HG03442 (cell line): ENCODE results near the gene ADK.
"Not testable (repeated sequence)": the region's sequence is repeated elsewhere in the genome, so short reads cannot be mapped to it uniquely, and the experiment has no call there.

Experiments used
- ATAC-seq: cut with Tn5 transposase; IDR thresholded peaks from one replicate; pipeline ENCODE4 v1.9.1; 2021; ENCODE audit warnings: mild to moderate bottlenecking, moderate library complexity; ENCODE audit not compliant: unreplicated experiment

ADK gene

DNA sequence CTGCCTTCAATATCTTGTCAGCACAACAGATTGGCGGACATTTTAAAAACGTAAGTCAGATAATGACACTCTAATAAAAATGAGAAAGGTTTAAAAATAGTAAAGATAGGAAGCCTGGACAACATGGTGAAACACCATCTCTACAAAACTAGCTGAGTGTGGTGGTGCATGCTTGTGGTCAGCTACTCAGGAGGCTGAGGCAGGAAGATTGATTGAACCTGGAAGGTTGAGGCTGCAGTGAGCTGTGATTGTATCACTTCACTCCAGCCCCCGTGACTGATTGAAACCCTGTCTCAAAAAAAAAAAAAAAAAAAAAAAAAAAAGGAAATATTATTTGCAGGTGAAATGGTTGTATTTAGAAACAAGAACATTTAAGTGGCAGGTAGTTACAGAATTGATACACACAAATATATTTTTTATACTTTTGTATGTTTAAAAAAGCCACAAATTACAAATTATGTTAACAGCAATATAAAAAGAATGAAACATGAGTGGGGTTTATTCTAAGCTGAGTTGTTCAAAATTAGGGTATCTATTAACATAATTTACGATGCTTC is 141.9 kb downstream of the ADK start:
- no peak for ATAC-seq

DNA sequence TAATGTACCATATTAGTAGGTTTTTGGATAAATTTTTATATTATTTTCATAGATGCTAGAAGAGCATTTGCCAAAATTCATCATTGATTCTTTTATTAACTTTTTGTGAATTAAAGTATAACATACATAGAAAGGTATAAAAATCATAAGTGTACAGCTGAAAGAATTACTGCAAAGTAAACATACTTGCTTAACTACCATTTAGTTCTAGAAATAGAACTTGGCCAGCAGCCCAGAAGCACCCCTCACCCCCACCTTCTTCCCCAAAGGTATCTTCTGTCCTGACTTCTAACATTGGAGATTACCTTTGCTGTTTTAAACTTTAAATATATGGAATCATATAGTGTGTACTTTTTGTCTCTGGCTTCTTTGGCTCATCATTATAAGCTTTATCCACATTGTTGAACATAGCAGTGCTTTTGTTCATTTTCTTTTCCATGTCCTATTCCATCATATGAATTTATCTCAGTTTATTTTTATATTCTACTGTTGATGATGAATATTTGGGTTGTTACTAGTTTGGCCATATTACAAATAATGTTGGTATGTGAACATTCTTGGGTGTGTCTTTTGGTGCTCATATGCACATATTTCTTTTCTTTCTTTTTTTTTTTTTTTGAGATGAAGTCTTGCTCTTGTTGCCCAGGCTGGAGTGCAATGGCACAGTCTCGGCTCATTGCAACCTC is 142.8 kb downstream of the ADK start:
- no peak for ATAC-seq

DNA sequence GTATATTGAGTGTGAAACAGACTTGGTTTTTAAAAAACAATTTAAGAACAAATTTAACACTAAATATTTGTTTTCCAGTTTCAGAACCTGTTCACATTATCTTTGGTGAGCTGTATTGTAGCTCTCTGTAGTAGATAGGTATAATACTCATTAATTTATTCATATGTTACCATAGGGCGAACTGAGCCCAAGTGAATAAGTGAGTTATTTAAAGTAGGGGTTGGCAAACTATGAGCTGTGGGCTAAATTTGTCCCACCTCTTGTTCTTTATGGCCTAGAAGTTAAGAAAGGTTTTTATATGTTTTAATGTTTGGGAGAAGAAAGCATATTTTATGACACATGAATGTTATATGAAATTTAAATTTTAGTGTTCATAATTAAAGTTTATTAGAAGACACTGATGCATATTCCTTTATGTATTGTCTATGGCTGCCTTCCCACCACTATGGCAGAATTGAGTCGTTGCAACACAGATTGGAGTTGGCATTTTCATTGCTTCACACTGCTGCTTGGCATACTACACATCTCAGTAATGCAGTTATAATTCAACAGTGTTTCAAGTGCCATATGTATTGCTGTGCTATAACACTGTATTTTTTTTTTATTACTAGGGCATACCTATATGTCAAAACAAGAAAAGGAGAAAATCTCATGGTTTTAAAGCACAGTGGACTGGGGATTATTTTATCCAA is 146.5 kb downstream of the ADK start:
- ATAC-seq = no peak

DNA sequence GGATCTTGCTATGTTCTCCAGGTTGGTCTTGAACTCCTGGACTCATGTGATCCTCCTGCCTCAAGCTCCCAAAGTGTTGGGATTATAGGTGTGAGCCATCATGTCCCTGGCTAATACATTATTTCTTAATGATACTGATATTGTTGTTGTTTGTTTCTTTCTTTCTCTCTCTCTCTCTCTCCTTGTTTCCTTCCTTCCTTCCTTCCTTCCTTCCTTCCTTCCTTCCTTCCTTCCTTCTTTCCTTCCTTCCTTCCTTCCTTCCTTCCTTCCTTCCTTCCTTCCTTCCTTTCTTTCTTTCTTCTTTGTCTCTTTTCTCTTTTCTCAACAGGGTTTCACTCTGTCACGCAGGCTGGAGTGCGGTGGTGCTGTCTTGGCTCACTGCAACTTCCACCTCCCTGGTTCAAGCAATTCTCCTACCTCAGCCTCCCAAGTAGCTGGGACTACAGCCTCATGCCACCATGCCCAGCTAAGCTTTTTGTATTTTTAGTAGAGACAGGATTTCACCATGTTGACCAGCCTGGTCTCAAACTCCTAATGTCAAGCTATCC is 149.1 kb downstream of the ADK start:
- ATAC-seq = not testable (repeated sequence)

DNA sequence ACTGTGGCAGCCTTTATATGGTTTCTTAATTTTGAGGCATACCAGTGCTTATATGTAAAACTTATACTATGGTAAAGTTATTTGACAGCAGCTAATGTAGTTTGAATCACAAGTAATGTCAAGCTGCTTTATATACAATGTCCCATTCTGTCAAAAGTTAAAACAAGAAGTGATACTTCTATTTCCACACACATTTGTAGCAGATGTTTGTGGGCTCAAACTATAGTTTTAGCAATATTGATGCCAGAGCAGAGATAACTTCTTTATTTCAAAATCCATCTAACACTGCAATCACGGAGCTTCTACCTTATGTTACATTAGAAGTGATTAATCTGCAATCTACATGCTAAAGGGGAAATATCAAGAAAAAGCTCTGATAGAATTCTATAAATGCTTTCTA is 149.6 kb downstream of the ADK start:
- no peak for ATAC-seq

DNA sequence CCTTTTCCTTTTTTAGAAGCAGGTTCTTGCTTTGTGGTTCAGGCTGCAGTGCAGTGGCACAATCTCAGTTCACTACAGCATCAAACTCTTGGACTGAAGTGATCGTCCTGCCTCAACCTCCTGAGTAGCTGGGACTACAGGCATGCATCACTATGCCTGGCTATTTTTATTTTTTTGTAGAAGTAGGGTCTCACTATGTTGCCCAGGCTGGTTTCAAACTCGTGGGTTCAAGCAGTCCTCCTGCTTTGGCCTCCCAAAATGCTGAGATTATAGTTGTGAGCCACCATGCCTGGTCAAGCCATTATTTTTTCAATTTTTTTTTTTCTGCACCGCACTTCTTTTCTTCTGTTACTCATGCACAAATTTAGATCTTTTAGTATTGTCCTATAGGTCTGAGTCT is 154.7 kb downstream of the ADK start:
- ATAC-seq = no peak

DNA sequence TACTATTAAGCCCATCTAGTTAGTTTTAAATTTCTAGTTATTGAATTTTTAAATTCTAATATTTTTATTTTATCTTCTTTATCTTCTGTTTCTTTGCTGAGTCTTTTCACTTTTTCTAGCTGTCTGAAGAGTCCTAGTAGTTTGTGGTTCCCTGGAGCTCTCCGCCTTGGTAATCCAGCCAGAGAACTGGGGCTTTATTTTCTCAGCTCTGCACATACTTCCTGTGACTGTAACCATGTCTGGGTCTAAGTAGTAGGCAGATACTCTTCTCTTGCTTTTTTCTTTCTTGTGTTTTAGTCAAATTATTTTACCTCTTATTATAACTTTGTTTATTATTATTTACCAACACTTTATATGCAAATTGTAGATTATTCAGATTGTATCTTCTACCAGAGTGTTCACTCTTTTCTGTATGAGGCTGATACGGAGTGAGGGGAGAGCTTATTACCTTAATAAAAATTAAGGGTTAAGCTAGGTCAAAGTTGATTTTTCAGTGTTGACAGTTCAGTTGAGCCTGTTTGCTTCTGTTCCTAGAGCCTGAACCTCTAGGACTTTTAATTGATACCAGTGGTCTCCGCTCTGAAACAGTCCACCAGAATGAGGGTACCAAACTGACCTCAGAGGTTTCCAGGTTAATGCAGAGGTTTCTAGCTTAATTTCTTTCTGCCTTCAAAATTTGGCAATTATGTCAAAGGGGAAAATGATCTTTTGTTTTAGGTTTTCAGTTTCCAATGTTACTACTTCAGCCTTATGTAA is 155.4 kb downstream of the ADK start:
- ATAC-seq = no peak

DNA sequence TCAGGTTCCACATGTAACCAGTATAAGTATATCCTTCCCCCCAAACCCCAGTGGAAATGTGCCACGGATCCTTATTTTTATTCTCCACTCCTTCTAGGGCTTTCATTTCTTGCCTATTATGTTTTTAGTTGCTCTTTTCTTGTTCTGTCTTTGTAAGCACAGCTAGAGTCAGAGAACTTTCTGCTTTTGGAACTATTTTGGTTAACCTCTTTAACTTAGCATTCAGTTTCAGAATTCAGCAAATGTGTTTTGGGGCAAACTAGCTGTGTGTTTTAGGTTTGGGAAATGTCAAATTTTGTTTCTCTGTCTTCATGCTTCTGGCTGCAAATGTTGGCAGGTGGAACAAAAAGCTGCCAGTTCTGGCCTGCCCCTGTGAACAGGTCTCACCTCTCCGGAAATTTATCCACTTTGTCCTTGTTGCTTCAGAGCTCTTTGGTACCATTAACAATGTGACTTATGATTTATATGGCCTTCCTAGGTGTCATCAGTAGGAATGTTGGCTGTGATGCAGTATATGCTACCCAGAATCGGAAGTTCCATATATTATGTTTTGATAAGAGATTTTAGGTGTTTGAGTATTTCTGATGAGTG is 156.1 kb downstream of the ADK start:
- ATAC-seq = no peak

DNA sequence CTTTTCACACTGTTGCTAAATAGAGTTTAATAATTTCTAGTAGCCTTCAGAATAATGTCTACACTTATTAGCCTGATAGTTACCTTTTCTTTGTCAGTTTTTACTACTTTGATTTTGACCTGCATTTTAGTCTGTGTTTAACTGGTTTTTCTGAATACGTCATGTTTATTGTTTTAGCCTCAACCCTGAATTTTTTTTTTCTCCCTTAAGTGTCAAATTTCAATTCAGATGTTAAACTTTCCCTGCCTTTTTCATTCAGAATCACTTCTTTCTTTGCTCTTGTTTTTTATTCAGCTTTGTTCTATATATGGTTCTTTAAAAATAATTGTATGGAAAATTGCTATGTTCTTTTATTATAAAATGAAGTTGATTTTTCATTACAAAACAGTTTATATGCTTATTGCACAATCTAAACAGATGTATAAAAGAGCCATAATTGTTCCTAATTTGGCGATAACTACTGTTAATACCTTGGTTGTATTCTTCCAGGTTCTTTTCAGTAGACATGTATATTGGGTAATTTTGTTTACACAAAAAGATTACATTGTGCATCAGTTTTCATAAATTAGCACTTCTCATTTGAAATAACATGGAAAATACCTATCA is 159.7 kb downstream of the ADK start:
- ATAC-seq = no peak

DNA sequence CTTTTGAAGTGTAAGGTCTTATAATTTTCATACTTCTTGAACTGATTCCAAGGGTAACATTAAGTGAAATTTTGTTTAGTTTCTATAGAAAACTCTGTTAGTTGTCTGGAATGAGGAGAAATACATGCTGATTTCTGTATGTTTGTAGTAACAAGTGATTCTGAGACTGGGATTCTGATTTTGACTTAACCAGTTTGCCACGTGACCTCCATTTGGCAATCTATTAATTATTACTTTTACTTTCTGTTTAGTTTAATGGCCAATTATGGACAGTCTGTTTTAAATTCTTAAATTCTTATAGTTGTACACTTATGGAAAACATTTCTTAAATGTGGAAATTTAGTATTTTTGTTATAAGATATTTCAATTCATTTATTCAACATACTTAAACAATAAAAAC is 163.1 kb downstream of the ADK start:
- no peak for ATAC-seq

DNA sequence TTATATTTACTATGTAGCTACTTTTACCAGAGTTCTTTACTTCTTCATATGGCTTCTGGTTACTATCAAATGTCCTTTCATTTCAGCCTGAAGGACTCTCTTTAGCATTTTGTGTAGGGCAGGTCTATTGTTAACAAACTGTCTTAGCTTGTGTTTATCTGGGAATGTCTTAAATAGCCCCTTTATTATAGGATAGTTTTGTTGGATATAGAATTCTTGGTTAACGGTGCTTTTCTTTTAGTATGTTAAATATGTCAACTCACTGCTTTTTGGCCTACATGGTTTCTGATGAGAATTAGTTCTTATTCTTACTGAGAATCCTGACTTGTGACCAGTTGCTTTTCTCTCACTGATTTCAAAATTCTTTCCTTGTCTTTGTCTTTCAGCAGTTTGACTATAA is 169.0 kb downstream of the ADK start:
- ATAC-seq = no peak

DNA sequence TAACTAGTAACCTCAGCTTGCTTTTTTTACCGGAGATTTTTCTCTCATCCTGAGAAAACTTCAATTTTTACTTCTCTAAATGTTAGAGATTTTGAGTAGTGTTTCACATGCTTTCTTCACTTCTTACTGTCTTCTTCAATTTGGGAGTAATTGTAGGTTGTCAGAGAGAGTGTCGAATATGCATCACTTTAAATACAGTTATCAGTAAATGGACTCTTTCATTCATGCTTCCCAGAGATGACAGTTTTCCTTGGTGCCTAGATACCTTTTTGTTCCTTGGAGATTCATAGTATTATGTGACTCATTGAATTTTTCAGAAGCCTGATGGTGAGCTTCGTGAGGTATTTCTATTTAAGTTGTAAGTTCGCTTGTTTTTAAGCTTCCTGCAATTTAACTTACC is 169.7 kb downstream of the ADK start:
- no peak for ATAC-seq

DNA sequence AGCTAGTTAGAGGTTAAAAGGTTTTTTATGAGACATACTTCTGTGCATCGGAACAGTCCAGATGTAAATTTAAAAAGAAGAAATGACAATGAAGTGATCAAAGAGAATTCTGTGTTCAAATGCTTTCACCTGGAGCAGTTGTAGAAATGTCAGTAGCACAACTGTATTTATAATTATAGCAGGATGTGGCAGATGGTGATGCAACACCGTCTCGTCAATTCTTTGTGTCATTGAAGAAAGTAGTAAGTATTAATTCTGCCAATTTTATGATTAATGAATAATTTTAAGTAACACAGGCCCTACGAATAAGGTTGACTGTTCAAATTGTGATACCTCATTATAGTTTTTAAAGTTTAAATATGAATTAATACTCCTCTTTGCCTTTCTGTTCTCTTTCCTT is 171.1 kb downstream of the ADK start:
- ATAC-seq = no peak

DNA sequence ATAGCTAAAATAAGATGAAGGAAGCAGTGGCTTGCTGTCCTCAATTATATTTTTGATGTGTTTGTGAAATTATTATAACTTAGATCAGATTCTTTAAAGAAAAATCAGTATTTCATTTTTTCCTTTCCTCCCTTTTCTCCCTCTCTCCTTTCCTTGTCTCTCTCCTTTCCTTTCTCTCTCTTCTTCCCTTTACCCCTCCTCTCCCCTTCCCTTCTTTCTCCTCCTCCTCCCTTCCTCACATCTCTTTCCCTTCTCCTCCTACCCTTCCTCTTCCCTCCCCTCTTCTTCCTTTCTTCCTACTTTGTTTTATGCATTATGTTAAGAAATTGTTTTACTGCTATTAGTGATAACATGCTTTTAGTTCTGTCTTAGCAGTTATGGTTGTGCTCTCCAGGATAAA is 171.5 kb downstream of the ADK start:
- no peak for ATAC-seq

DNA sequence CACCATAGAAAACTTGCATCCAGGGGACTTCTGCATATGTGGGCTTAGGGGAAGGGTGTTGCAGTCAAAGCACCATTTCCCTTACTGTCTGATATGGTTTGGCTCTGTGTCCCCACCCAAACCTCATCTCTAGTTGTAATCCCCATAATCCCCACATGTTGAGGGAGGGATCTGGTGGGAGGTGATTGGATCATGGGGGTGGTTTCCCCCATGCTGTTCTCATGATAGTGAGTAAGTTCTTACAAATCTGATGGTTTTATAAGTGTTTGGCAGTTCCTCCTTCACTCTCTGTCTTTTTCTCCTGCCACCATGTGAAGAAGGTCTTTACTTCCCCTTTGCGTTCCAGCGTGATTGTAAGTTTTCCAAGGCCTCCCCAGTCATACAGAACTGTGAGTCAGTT is 177.4 kb downstream of the ADK start:
- no peak for ATAC-seq

DNA sequence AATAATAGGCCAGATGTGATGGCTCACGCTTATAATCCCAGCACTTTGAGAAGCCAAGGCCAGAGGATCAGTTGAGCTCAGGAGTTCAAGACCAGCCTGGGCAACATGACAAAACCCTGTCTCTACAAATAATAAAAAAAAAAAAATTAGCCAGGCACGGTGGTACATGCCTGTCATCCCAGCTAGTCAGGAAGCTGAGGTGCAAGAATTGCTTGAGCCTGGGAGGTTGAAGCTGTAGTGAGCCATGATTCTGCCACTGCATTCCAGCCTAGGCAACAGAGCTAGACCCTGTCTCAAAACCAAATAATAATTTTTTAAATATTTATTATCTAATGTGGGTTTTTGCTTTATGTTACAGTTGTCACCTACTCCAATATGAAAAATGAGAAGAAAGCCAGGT is 178.9 kb downstream of the ADK start:
- no peak for ATAC-seq

DNA sequence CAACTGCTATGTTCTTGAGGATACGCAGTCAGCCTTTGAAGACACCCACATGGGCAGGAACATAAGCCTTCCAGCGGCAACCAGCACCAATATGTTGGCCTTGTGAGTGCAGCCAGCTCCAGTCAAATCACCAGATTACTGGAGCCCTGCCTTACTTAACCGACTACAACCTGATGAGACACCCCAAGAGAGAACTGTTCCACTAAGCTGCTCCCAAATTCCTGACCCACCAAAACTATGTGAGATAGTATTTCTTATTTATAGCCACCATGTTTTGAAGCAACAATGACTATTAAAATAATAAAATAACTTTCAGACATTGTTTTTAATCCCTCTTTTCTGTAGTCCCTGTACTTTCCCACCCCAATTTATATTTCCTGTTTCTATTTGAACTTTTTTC is 179.6 kb downstream of the ADK start:
- no peak for ATAC-seq

DNA sequence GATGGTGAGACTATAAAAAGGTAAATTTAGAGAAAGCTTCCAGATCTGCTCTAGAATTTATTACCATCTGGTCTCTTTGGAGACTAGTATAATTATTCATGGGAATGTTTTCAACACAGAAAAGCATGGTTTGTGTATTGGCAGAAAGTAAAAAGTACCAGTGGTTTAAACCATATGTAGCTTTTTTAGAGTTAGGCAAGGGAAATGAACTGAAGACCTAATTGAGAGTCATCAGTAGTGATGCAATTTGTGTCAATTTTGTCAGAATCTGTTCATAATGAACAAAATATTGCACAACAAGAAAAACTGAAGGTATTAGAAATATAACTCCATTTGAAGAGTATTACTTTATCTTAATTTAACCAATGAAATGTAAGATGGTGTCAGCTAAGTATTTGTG is 181.4 kb downstream of the ADK start:
- ATAC-seq = no peak

DNA sequence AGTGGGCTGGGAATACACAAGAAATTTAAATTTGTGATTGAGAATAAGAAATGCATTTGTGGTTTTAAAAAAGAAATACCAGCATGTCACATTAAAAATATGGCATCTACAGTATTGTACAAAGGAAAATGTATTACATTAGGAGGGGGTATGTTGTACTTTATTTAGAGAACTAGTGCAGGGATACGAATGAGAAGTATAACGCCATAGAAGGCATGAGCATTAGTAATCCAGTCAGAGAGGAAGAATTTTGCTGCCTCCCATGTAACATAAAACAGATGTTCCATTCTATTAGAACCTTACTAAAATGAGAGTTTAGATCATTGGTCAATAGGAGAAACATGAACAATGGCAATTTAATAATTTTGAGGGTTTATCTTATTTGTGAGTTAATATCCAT is 182.2 kb downstream of the ADK start:
- no peak for ATAC-seq

DNA sequence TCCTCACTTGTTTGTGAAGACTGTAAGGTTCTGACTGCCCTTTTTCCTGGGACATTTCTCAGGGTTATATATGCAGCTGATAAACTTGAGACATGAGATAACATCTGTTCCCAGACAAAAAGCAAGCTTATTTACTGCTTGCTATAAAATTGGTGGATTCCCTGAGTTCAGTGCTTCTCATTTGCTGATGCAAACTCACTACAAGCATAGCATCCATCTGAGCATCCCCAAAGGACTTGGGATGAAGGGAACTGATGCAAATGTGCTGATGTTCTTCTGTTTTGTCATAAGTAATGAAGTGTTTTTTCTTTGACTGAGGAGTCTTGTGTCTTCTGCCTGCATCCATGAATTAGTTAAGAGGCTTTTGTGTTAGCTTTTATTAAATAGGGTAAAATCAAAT is 183.2 kb downstream of the ADK start:
- no peak for ATAC-seq

DNA sequence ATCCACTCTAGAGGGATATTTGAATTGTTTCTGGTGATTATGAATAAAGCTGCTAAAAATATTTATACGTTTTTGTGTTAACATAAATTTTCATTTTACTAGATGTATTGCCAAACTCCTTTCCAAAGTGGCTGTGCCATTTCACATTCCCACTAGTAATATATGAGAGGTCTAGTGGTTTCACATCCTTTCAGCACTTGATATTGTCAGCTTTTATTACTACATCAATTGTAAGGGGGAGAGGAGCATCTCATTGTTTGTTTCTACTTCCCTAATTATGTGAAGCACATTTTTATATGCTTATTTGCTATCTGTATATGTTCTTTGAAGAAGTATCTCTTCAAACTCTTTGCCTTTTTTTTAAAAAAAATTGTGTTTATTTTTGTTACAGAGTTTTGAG is 184.5 kb downstream of the ADK start:
- ATAC-seq = no peak
